Calu3 (cell line): ENCODE measurements around the gene USP32. TPM values are rescaled to one million over a fixed set of nuclear protein-coding genes. Genes with fewer than 3 reads are reported as not detected.

ENCODE experiments used
- BruUV-seq: library from RNA; stranded (reverse); fragments of 400-500 nt; replicated peaks from 2 replicates; lab custom pipeline; 2021; lab: Mats Ljungman, UMichigan
- CTCF ChIA-PET: fragments of 300-600 bp; sonication (Branson Sonifier 250); formaldehyde crosslinking; loops from one replicate; lab custom pipeline; 2022; ENCODE audit warnings: antibody characterized with exemption; lab: Charles Lee
- DNase-seq: peaks from one replicate; pipeline ENCODE4 v3.0.0; 2022
- H3K27ac Mint-ChIP-seq: one replicate; pipeline ENCODE4 v1.8.0; 2022; ENCODE audit warnings: mixed read lengths; ENCODE audit not compliant: unreplicated experiment
- H3K27me3 Mint-ChIP-seq: one replicate; pipeline ENCODE4 v1.8.0; 2022; ENCODE audit warnings: mixed read lengths; ENCODE audit not compliant: unreplicated experiment
- H3K36me3 Mint-ChIP-seq: one replicate; pipeline ENCODE4 v1.8.0; 2022; ENCODE audit warnings: mild to moderate bottlenecking, moderate library complexity, mixed read lengths; ENCODE audit not compliant: insufficient read depth, unreplicated experiment
- H3K4me1 Mint-ChIP-seq: one replicate; pipeline ENCODE4 v1.8.0; 2022; ENCODE audit warnings: mild to moderate bottlenecking, low read depth, mixed read lengths; ENCODE audit not compliant: unreplicated experiment
- H3K4me3 Mint-ChIP-seq: one replicate; pipeline ENCODE4 v1.8.0; 2022; ENCODE audit warnings: mild to moderate bottlenecking, low read depth, moderate library complexity, mixed read lengths; ENCODE audit not compliant: unreplicated experiment
- H3K9me3 Mint-ChIP-seq: one replicate; pipeline ENCODE4 v1.8.0; 2022; ENCODE audit warnings: low read depth, mixed read lengths; ENCODE audit not compliant: unreplicated experiment
- intact Hi-C: fragments of 100-400 bp; cut with micrococcal nuclease; formaldehyde crosslinking; loops from one replicate; pipeline ENCODE4 v1.10.0; 2022; ENCODE audit not compliant: unreplicated experiment
- total RNA-seq: library from RNA; stranded (reverse); gene quantifications from 2 replicates; pipeline ENCODE4 v1.2.3, GENCODE V29; 2022
- TF ChIP-seq, protein P1 (sequence below): fragments of 200-600 bp; IDR thresholded peaks from one replicate; pipeline ENCODE4 v1.8.0; 2022; ENCODE audit warnings: antibody characterized with exemption; ENCODE audit not compliant: unreplicated experiment

Gene USP32
- total RNA-seq, 1 experiment from 2014 or later, result 29.6 TPM

DNA sequence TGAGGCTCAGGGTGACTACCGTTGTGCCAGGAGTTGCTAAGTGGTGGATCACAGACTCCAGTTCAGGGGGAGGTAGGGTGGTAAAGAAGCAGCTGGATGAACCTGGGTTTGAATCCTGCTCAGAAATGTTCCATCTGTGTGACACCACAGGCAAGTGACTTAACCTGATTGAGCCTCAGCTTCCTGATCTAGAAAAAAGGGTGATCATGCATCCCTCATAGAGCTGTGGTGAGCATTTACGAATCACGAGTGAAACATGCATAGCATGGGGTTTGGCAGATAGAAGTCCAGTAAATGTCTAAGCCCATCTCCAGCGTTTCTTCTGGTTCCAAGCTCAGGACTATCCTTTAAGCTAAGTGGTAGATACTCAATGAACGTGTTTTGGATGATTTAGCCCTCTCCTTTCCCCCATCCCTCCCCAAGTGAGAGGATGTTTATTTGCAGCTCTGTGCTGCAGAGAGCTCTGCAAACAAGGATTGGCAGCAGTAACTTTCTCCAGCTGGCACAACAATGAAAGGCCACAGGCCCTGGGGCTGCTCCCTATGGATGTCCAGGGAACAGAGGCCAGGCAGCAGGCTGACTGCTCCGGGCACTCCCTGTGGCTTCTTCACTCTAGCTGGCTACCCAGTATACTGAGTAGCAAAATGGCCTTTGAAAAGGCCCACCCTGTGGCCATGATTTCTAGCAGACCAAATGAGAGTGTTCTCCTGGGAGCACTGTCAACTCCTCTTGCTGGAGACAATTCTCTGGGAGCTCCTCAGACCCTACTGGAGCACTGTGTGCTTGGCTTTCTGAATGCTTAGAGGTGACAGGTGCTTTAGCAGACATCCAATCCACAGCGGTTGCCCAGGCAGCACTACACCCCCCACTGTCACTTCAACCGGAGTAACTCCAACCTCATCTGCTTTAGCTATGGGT lies 220.8 kb downstream of the USP32 start:
- peaks cover 6% of the 10 kb centered on the region for H3K36me3 Mint-ChIP-seq
- H3K4me1 Mint-ChIP-seq, result peaks cover 30% of the 10 kb centered on the region
- no peak overlapping the region for H3K4me3 Mint-ChIP-seq
- no peaks in the 10 kb centered on the region for H3K27me3 Mint-ChIP-seq
- H3K27ac Mint-ChIP-seq, result peak overlapping the region; percentile 17
- TF ChIP-seq, protein P1, sequence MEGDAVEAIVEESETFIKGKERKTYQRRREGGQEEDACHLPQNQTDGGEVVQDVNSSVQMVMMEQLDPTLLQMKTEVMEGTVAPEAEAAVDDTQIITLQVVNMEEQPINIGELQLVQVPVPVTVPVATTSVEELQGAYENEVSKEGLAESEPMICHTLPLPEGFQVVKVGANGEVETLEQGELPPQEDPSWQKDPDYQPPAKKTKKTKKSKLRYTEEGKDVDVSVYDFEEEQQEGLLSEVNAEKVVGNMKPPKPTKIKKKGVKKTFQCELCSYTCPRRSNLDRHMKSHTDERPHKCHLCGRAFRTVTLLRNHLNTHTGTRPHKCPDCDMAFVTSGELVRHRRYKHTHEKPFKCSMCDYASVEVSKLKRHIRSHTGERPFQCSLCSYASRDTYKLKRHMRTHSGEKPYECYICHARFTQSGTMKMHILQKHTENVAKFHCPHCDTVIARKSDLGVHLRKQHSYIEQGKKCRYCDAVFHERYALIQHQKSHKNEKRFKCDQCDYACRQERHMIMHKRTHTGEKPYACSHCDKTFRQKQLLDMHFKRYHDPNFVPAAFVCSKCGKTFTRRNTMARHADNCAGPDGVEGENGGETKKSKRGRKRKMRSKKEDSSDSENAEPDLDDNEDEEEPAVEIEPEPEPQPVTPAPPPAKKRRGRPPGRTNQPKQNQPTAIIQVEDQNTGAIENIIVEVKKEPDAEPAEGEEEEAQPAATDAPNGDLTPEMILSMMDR, result no peak
- CTCF ChIA-PET, result no interaction called here
- intact Hi-C loops, result no loop called here
- DNase-seq, result no peak
- no peaks in the 10 kb centered on the region for H3K9me3 Mint-ChIP-seq
- BruUV-seq, result no TSS peak

DNA sequence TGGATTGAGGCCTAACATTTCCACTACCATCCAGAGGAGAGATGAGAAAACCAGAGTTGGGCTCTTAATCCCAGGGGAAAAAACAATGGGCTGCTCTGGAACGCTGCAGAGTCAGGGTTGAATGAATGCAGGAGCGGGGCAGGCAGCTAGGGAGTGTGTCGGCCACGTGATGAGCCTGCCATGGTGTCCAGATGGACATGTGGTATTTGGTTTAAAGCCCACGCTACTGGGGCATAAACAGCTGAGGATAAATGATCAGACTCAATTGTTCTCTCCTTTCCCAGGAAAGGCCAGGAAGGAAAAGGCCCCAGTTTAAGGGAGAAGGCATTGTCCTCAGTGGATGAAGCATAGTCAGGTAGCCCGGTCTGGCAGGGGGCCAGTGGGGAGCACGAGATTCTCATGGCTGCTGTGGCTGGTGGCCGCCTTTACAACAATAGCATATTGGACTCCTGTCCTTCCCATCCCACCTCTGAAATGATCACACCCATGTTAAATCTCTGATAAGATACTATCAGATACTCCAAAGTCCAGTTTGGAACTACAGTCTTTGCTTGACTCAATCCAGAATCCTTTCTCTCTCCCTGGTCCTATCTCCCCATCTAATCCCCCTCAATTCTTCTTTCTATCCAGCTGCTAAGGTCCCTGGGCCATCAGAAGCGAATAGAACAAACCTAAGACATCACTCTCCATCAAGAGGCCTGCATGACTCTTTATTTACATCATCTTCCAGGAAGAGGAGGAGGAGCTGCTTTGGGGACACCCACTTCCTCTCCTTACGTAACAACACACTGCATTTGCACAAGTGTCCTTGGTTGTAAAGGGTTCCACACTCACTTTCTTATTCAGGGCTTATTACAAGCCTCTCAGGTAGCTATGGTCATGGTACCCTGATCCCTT lies 221.8 kb downstream of the USP32 start:
- intact Hi-C loops, result no loop called here
- Mint-ChIP-seq H3K27me3 (no peaks in the 10 kb centered on the region), H3K36me3 (peaks cover 6% of the 10 kb centered on the region), H3K4me3 (no peak overlapping the region), H3K4me1 (peaks cover 39% of the 10 kb centered on the region), H3K9me3 (no peaks in the 10 kb centered on the region), H3K27ac (peak overlapping the region; percentile 17)
- TF ChIP-seq, protein P1, result no peak
- no TSS peak for BruUV-seq
- CTCF ChIA-PET, result interaction anchor here (0.6 kb wide), 1 partner anchor 1495 kb away, joined by 5 read pairs; no protein-coding TSS in a partner anchor
- no peak for DNase-seq

DNA sequence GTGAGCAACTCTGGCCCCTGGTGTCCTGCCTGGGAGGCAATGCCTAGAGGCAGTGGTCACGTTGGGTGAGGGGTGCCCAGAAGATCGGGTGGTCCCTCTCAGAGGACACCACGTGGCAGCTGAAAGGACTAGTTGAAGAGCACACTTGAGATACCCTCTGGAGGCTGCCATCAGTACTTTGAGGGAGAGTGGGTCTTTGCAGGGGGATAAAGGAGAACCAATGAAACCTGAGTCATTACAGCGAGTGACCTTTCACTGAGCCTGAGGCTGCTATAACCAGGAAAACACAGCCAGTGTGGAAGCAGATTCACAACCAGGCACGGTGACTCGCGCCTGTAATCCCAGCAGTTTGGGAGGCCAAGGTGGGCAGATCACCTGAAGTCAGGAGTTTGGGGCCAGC lies 223.3 kb downstream of the USP32 start:
- intact Hi-C loops, result no loop called here
- TF ChIP-seq, protein P1, result no peak
- no peak for DNase-seq
- H3K27me3 Mint-ChIP-seq, result no peaks in the 10 kb centered on the region
- H3K4me1 Mint-ChIP-seq, result peaks cover 40% of the 10 kb centered on the region
- no TSS peak for BruUV-seq
- CTCF ChIA-PET, result no interaction called here
- no peak overlapping the region for H3K27ac Mint-ChIP-seq
- no peak overlapping the region for H3K4me3 Mint-ChIP-seq
- H3K36me3 Mint-ChIP-seq, result peaks cover 6% of the 10 kb centered on the region
- no peaks in the 10 kb centered on the region for H3K9me3 Mint-ChIP-seq

DNA sequence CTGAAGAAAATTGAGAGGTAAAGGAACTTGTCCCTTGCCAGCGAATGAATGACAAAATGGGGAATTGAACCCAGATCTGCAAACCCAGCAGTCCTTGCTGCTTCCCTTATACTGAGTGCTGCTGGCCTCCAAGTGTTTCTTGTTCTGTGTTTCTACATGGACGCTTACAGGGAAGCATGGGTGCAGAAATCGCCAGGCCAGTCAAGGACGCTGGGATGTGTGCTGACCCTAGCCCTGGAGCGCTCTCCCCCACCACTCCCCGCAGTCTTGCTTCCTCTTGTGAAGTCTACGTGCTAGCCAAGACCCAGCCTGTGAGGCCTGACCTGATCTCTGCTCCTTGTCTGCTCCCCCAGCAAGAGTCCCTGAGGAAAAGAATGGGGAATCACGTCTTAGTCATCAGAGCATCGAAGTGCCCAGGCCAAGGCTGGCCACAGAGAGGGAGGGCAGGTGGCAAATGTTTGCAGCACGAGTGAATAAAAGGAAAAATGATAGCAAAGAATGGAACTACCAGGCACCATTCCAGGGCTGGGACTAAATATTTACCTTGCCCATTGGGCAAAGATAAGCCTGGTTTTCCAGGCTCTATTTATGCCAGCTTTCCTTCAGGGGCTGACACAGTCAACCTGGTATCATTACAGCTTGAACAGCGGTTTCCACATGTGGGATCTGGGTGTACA lies 224.7 kb downstream of the USP32 start:
- no peak overlapping the region for H3K4me3 Mint-ChIP-seq
- H3K4me1 Mint-ChIP-seq, result peaks cover 40% of the 10 kb centered on the region
- no peak for DNase-seq
- CTCF ChIA-PET, result no interaction called here
- BruUV-seq, result no TSS peak
- no peaks in the 10 kb centered on the region for H3K27me3 Mint-ChIP-seq
- H3K9me3 Mint-ChIP-seq, result no peaks in the 10 kb centered on the region
- H3K27ac Mint-ChIP-seq, result no peak overlapping the region
- peaks cover 6% of the 10 kb centered on the region for H3K36me3 Mint-ChIP-seq
- intact Hi-C loops, result no loop called here
- TF ChIP-seq, protein P1, result no peak
